NT2/D1 (cell line): ENCODE data around the gene OLAH.

ENCODE experiments used
- DNase-seq: peaks from one replicate; pipeline ENCODE4 v3.0.0-alpha.2; 2011; ENCODE audit warnings: low read depth, low spot score
- H3K27me3 ChIP-seq: 2 replicates; pipeline ENCODE4 v1.6.0; 2011; ENCODE audit warnings: mild to moderate bottlenecking; ENCODE audit not compliant: insufficient read length, insufficient read depth
- H3K36me3 ChIP-seq: 2 replicates; pipeline ENCODE4 v1.6.1; 2011; ENCODE audit warnings: mild to moderate bottlenecking, low read length, mixed read lengths; ENCODE audit not compliant: insufficient read depth, insufficient read length
- H3K4me1 ChIP-seq: 2 replicates; pipeline ENCODE4 v1.5.1; 2011; ENCODE audit not compliant: insufficient read depth, insufficient read length
- H3K4me3 ChIP-seq: 2 replicates; pipeline ENCODE4 v1.5.1; 2011; ENCODE audit warnings: low read depth; ENCODE audit not compliant: insufficient read length
- H3K9ac ChIP-seq: 2 replicates; pipeline ENCODE4 v1.6.0; 2011; ENCODE audit warnings: low read depth; ENCODE audit not compliant: insufficient read length
- H3K9me3 ChIP-seq: 2 replicates; pipeline ENCODE4 v1.5.1; 2011; ENCODE audit warnings: mild to moderate bottlenecking, low read length; ENCODE audit not compliant: insufficient read depth
- SUZ12 ChIP-seq: IDR thresholded peaks from 2 replicates; pipeline ENCODE4 v1.6.1; 2011; ENCODE audit not compliant: insufficient read length, insufficient read depth; ENCODE audit errors: extremely low read depth
- YY1 ChIP-seq: IDR thresholded peaks from 2 replicates; pipeline ENCODE4 v1.6.1; 2011; ENCODE audit not compliant: insufficient read length, insufficient read depth
- ZNF274 ChIP-seq: IDR thresholded peaks from 2 replicates; pipeline ENCODE4 v1.6.1; 2011; ENCODE audit warnings: mild to moderate bottlenecking, low read depth, low read length

Gene OLAH

GRCh38 chr10:15096661-15097010 is 52.9 kb downstream of the OLAH start:
- Histone ChIP-seq H3K9ac (peak overlapping the region; percentile 96), H3K4me3 (peak overlapping the region; percentile 94), H3K27me3 (no peaks in the 10 kb centered on the region), H3K4me1 (no peaks in the 10 kb centered on the region), H3K36me3 (peaks cover 22% of the 10 kb centered on the region), H3K9me3 (no peaks in the 10 kb centered on the region)
- DNase-seq: no peak
- TF ChIP-seq SUZ12: no peak
- no peak for TF ChIP-seq YY1
- no peak for TF ChIP-seq ZNF274

GRCh38 chr10:15097011-15097812 is 53.5 kb downstream of the OLAH start, which contains the start of gene RPP38:
Gene RPP38, plus strand, starts transcription at chr10:15097355. Its CDS starts 5,960 bp downstream, at chr10:15103315.
- no peaks in the 10 kb centered on the region for H3K27me3 ChIP-seq
- H3K4me1 ChIP-seq: no peaks in the 10 kb centered on the region
- peak; percentile 75 for DNase-seq
- TF ChIP-seq ZNF274 (no peak), YY1 (no peak), SUZ12 (no peak)
- peaks cover 25% of the 10 kb centered on the region for H3K36me3 ChIP-seq
- peak within 1 kb of the TSS; percentile 94 for H3K4me3 ChIP-seq
- no peaks in the 10 kb centered on the region for H3K9me3 ChIP-seq
- H3K9ac ChIP-seq: peak within 1 kb of the TSS; percentile 96

GRCh38 chr10:15099886-15100285 is 56.1 kb downstream of the OLAH start:
- no peak overlapping the region for H3K9ac ChIP-seq
- peaks cover 50% of the 10 kb centered on the region for H3K36me3 ChIP-seq

GRCh38 chr10:15103513-15103912 is 59.8 kb downstream of the OLAH start:
- no peak for TF ChIP-seq SUZ12
- no peak for TF ChIP-seq YY1
- no peak for TF ChIP-seq ZNF274
- Histone ChIP-seq H3K9me3 (no peaks in the 10 kb centered on the region), H3K27me3 (no peaks in the 10 kb centered on the region), H3K4me1 (no peaks in the 10 kb centered on the region), H3K36me3 (peaks cover 67% of the 10 kb centered on the region), H3K9ac (no peak overlapping the region), H3K4me3 (no peak overlapping the region)
- no peak for DNase-seq

More at GRCh38 chr10:15099886-15100285, 56.1 kb downstream of the OLAH start:
- H3K27me3 ChIP-seq: no peaks in the 10 kb centered on the region
- H3K9me3 ChIP-seq: no peaks in the 10 kb centered on the region
- DNase-seq: no peak
- TF ChIP-seq ZNF274 (no peak), YY1 (no peak), SUZ12 (no peak)
- H3K4me3 ChIP-seq: no peak overlapping the region
- no peaks in the 10 kb centered on the region for H3K4me1 ChIP-seq

- Histone ChIP-seq H3K4me1 (no peaks in the 10 kb centered on the region), H3K9ac (no peak overlapping the region), H3K36me3 (peaks cover 57% of the 10 kb centered on the region), H3K9me3 (no peaks in the 10 kb centered on the region), H3K4me3 (no peak overlapping the region), H3K27me3 (no peaks in the 10 kb centered on the region)
- TF ChIP-seq ZNF274 (no peak), SUZ12 (no peak), YY1 (no peak)
- DNase-seq: peak; percentile 46
These were observed 62.7 kb downstream of the OLAH start for GRCh38 chr10:15106352-15107013.

- H3K9me3 ChIP-seq: no peaks in the 10 kb centered on the region; the same call in 1 of the 2 replicates
- no peak overlapping the region for H3K9ac ChIP-seq
- TF ChIP-seq SUZ12: no peak
- no peak for TF ChIP-seq ZNF274
- no peak for TF ChIP-seq YY1
- DNase-seq: peak; percentile 9
- no peaks in the 10 kb centered on the region for H3K27me3 ChIP-seq
- no peaks in the 10 kb centered on the region for H3K4me1 ChIP-seq
- H3K36me3 ChIP-seq: peaks cover 30% of the 10 kb centered on the region
- no peak overlapping the region for H3K4me3 ChIP-seq
These were observed 68.9 kb downstream of the OLAH start for GRCh38 chr10:15112657-15113056.

GRCh38 chr10:15113766-15114165 is 70.0 kb downstream of the OLAH start:
- Histone ChIP-seq H3K9ac (no peak overlapping the region), H3K4me1 (no peaks in the 10 kb centered on the region), H3K4me3 (no peak overlapping the region), H3K27me3 (no peaks in the 10 kb centered on the region), H3K9me3 (no peaks in the 10 kb centered on the region; the same call in 1 of the 2 replicates), H3K36me3 (peaks cover 30% of the 10 kb centered on the region)
- DNase-seq: no peak
- TF ChIP-seq YY1: no peak
- no peak for TF ChIP-seq ZNF274
- TF ChIP-seq SUZ12: no peak
